CD4-positive, CD25-positive, alpha-beta regulatory T cell (primary cell): ENCODE results near the gene ABLIM3. TPM values are rescaled to one million over a fixed set of nuclear protein-coding genes. Genes with fewer than 3 reads are reported as not detected.

Source experiments
- ATAC-seq, 2 donors: fragments of 150-1000 bp; cut with Tn5 transposase; one replicate each; pipeline ENCODE4 v1.10.0; 2021; ENCODE audit warnings: low read depth in 2 of 2, moderate number of reproducible peaks in 2 of 2, moderate library complexity in 1 of 2
- DNase-seq, 3 donors: peaks; one replicate each; pipeline versions ENCODE4 v3.0.0 to v3.0.0-alpha.2; 2012 to 2022; ENCODE audit warnings: mixed read lengths in 1 of 3
- H3K27ac ChIP-seq: one replicate; pipeline ENCODE4 v1.7.0; 2013; ENCODE audit warnings: mild to moderate bottlenecking, low read length; ENCODE audit not compliant: insufficient read depth, poor library complexity, severe bottlenecking
- H3K27me3 ChIP-seq: one replicate; pipeline ENCODE4 v1.7.0; 2013; ENCODE audit warnings: low read length; ENCODE audit not compliant: control insufficient read depth, insufficient read depth
- H3K36me3 ChIP-seq: one replicate; pipeline ENCODE4 v1.7.0; 2013; ENCODE audit warnings: mild to moderate bottlenecking, low read length, moderate library complexity; ENCODE audit not compliant: control insufficient read depth, insufficient read depth
- H3K4me1 ChIP-seq: 2 replicates; pipeline ENCODE4 v1.7.0; 2013; ENCODE audit warnings: mild to moderate bottlenecking, low read length; ENCODE audit not compliant: insufficient read depth, control insufficient read depth, poor library complexity, severe bottlenecking
- H3K4me3 ChIP-seq: one replicate; pipeline ENCODE4 v1.7.0; 2013; ENCODE audit warnings: low read depth, mild to moderate bottlenecking, low read length, moderate library complexity
- H3K9me3 ChIP-seq, 2 experiments: 1 replicate in 1 of 2; 2 replicates in 1 of 2; pipeline ENCODE4 v1.7.0; 2013; ENCODE audit warnings: low read length in 2 of 2, mild to moderate bottlenecking in 1 of 2, moderate library complexity in 1 of 2; ENCODE audit not compliant: control insufficient read depth in 2 of 2
- H3K27ac Mint-ChIP-seq, 3 donors: one replicate each; pipeline ENCODE4 v1.8.0; 2020 to 2022; ENCODE audit warnings: mild to moderate bottlenecking in 3 of 3, mixed read lengths in 3 of 3, moderate library complexity in 2 of 3
- H3K27me3 Mint-ChIP-seq: one replicate; pipeline ENCODE4 v1.8.0; 2022; ENCODE audit warnings: mild to moderate bottlenecking, mixed read lengths
- H3K36me3 Mint-ChIP-seq: one replicate; pipeline ENCODE4 v1.8.0; 2020; ENCODE audit warnings: mixed read lengths
- H3K4me1 Mint-ChIP-seq, 4 donors: one replicate each; pipeline ENCODE4 v1.8.0; 2020 to 2022; ENCODE audit warnings: mixed read lengths in 4 of 4, mild to moderate bottlenecking in 1 of 4
- H3K4me3 Mint-ChIP-seq, 4 donors: one replicate each; pipeline ENCODE4 v1.8.0; 2020 to 2022; ENCODE audit warnings: mild to moderate bottlenecking in 4 of 4, mixed read lengths in 4 of 4, moderate library complexity in 3 of 4
- H3K9me3 Mint-ChIP-seq, 7 donors: one replicate each; pipeline ENCODE4 v1.8.0; 2020 to 2022; ENCODE audit warnings: mixed read lengths in 7 of 7, mild to moderate bottlenecking in 3 of 7, moderate library complexity in 2 of 7
- polyA plus RNA-seq, 4 donors: library from polyadenylated mRNA; unstranded; fragments of 300-500 nt; fragmentation: Illumina TruSeq; gene quantifications; one replicate each; pipeline ENCODE4 v1.2.3, GENCODE V29; 2021
- total RNA-seq: library from RNA; stranded (reverse); gene quantifications from one replicate; pipeline ENCODE4 v1.2.3, GENCODE V29; 2022

Gene ABLIM3
- total and polyA plus RNA-seq, 5 donors from 2014 or later: 0.29 to 1.8 (median 0.44) TPM; not detected in 2

GRCh38 chr5:149210968-149211490, 69.7 kb downstream of the ABLIM3 start:
- Histone ChIP-seq H3K4me1 (no peaks in the 10 kb centered on the region), H3K36me3 (no peaks in the 10 kb centered on the region), H3K9me3 (no peaks in the 10 kb centered on the region), H3K27ac (no peak overlapping the region), H3K4me3 (no peak overlapping the region), H3K27me3 (no peaks in the 10 kb centered on the region)
- ATAC-seq: no peak
- Mint-ChIP-seq H3K9me3 (no peaks in the 10 kb centered on the region), H3K27ac (no peak overlapping the region), H3K4me1 (peaks cover 0 to 5% (median 2%) of the 10 kb centered on the region in 4 donors), H3K36me3 (no peaks in the 10 kb centered on the region), H3K4me3 (no peak overlapping the region), H3K27me3 (no peaks in the 10 kb centered on the region)
- DNase-seq: peak in 1 of 3 donors; percentile 6

- Mint-ChIP-seq H3K36me3 (no peaks in the 10 kb centered on the region), H3K27ac (no peak overlapping the region), H3K4me3 (no peak overlapping the region), H3K27me3 (no peaks in the 10 kb centered on the region), H3K9me3 (no peaks in the 10 kb centered on the region), H3K4me1 (peaks cover 0 to 5% (median 2%) of the 10 kb centered on the region in 4 donors)
- Histone ChIP-seq H3K9me3 (no peaks in the 10 kb centered on the region), H3K27me3 (no peaks in the 10 kb centered on the region), H3K36me3 (no peaks in the 10 kb centered on the region), H3K4me3 (no peak overlapping the region), H3K4me1 (no peaks in the 10 kb centered on the region), H3K27ac (no peak overlapping the region)
- ATAC-seq (no peak), DNase-seq (no peak)
Observed at GRCh38 chr5:149211566-149211965, 70.3 kb downstream of the ABLIM3 start.

GRCh38 chr5:149212198-149212951, 71.1 kb downstream of the ABLIM3 start:
- no peaks in the 10 kb centered on the region for H3K4me1 ChIP-seq
- no peaks in the 10 kb centered on the region for H3K9me3 Mint-ChIP-seq

GRCh38 chr5:149213264-149213880, 72.1 kb downstream of the ABLIM3 start:
- no peaks in the 10 kb centered on the region for H3K9me3 Mint-ChIP-seq
- Histone ChIP-seq H3K4me1 (no peaks in the 10 kb centered on the region), H3K27me3 (no peaks in the 10 kb centered on the region), H3K27ac (no peak overlapping the region), H3K9me3 (no peaks in the 10 kb centered on the region), H3K4me3 (no peak overlapping the region), H3K36me3 (no peaks in the 10 kb centered on the region)
- peaks cover 0 to 5% (median 2%) of the 10 kb centered on the region in 4 donors for H3K4me1 Mint-ChIP-seq
- DNase-seq (no peak), ATAC-seq (no peak)
- H3K36me3 Mint-ChIP-seq: no peaks in the 10 kb centered on the region
- peak overlapping the region in 1 of 3 donors; percentile 86 for H3K27ac Mint-ChIP-seq
- H3K27me3 Mint-ChIP-seq: no peaks in the 10 kb centered on the region
- no peak overlapping the region for H3K4me3 Mint-ChIP-seq

More at GRCh38 chr5:149212198-149212951, 71.1 kb downstream of the ABLIM3 start:
- Histone ChIP-seq H3K4me3 (no peak overlapping the region), H3K27ac (no peak overlapping the region), H3K9me3 (no peaks in the 10 kb centered on the region), H3K36me3 (no peaks in the 10 kb centered on the region), H3K27me3 (no peaks in the 10 kb centered on the region)
- ATAC-seq (no peak), DNase-seq (no peak)
- no peak overlapping the region for H3K4me3 Mint-ChIP-seq
- H3K27me3 Mint-ChIP-seq: no peaks in the 10 kb centered on the region
- H3K4me1 Mint-ChIP-seq: peaks cover 0 to 5% (median 2%) of the 10 kb centered on the region in 4 donors
- no peak overlapping the region for H3K27ac Mint-ChIP-seq
- H3K36me3 Mint-ChIP-seq: no peaks in the 10 kb centered on the region

- no peak for ATAC-seq
- no peak for DNase-seq
- Mint-ChIP-seq H3K4me1 (peaks cover 0 to 5% (median 2%) of the 10 kb centered on the region in 4 donors), H3K27ac (no peak overlapping the region), H3K4me3 (no peak overlapping the region), H3K9me3 (peaks cover 0 to 1% (median 0%) of the 10 kb centered on the region in 7 donors), H3K27me3 (no peaks in the 10 kb centered on the region), H3K36me3 (no peaks in the 10 kb centered on the region)
- H3K27me3 ChIP-seq: no peaks in the 10 kb centered on the region
- no peak overlapping the region for H3K27ac ChIP-seq
- no peaks in the 10 kb centered on the region for H3K4me1 ChIP-seq
- no peak overlapping the region for H3K4me3 ChIP-seq
- H3K36me3 ChIP-seq: no peaks in the 10 kb centered on the region
- H3K9me3 ChIP-seq: no peaks in the 10 kb centered on the region
Observed at GRCh38 chr5:149215478-149216090, 74.3 kb downstream of the ABLIM3 start.

GRCh38 chr5:149216496-149216895, 75.2 kb downstream of the ABLIM3 start:
- Mint-ChIP-seq H3K9me3 (peaks cover 0 to 1% (median 0%) of the 10 kb centered on the region in 7 donors), H3K27ac (no peak overlapping the region), H3K36me3 (no peaks in the 10 kb centered on the region), H3K4me1 (peaks cover 0 to 4% (median 1%) of the 10 kb centered on the region in 4 donors), H3K4me3 (no peak overlapping the region), H3K27me3 (no peaks in the 10 kb centered on the region)
- ATAC-seq: no peak
- no peak for DNase-seq
- Histone ChIP-seq H3K4me3 (no peak overlapping the region), H3K27me3 (no peaks in the 10 kb centered on the region), H3K36me3 (no peaks in the 10 kb centered on the region), H3K27ac (no peak overlapping the region), H3K4me1 (no peaks in the 10 kb centered on the region), H3K9me3 (no peaks in the 10 kb centered on the region)

- no peaks in the 10 kb centered on the region for H3K27me3 Mint-ChIP-seq
- no peak overlapping the region for H3K4me3 Mint-ChIP-seq
- H3K27ac ChIP-seq: no peak overlapping the region
- H3K4me3 ChIP-seq: no peak overlapping the region
- H3K4me1 ChIP-seq: no peaks in the 10 kb centered on the region
- H3K9me3 Mint-ChIP-seq: peaks cover 0 to 1% (median 0%) of the 10 kb centered on the region in 7 donors
- no peaks in the 10 kb centered on the region for H3K27me3 ChIP-seq
- H3K27ac Mint-ChIP-seq: peak overlapping the region in 1 of 3 donors; percentile 8
- peaks cover 0 to under 1% (median 0%) of the 10 kb centered on the region in 4 donors for H3K4me1 Mint-ChIP-seq
- ATAC-seq (no peak), DNase-seq (no peak)
- H3K36me3 ChIP-seq: no peaks in the 10 kb centered on the region
- H3K9me3 ChIP-seq: no peaks in the 10 kb centered on the region
- no peaks in the 10 kb centered on the region for H3K36me3 Mint-ChIP-seq
Observed at GRCh38 chr5:149217096-149217802, 76.0 kb downstream of the ABLIM3 start.
